ENCODE results near the gene CPNE5. TPM values are rescaled to one million over a fixed set of nuclear protein-coding genes. Genes with fewer than 3 reads are reported as not detected.

CPNE5 gene
- total RNA-seq, 1 donor from 2014 or later: 1.3 TPM

GRCh38 chr6:36742146-36742545 lies 97.1 kb downstream of the CPNE5 start:
- Histone ChIP-seq H3K27ac (no peak overlapping the region), H3K36me3 (no peaks in the 10 kb centered on the region), H3K4me1 (no peaks in the 10 kb centered on the region), H3K4me3 (no peak overlapping the region), H3K27me3 (no peaks in the 10 kb centered on the region), H3K9me3 (no peaks in the 10 kb centered on the region)
- intact Hi-C loops (cut with DNase I): no loop called here
- no peak for TF ChIP-seq CTCF (IDR thresholded peaks at IDR 0.05)
- DNase-seq (ENCODE audit: low spot score in 2 of 2): no peak

- no peaks in the 10 kb centered on the region for H3K36me3 ChIP-seq
- intact Hi-C loops (cut with DNase I): no loop called here
- H3K4me1 ChIP-seq: peaks cover 0 to 3% of the 10 kb centered on the region in 2 donors
- H3K27me3 ChIP-seq: no peaks in the 10 kb centered on the region
- TF ChIP-seq CTCF (IDR thresholded peaks at IDR 0.05): no peak
- no peaks in the 10 kb centered on the region for H3K9me3 ChIP-seq
- DNase-seq (ENCODE audit: low spot score in 2 of 2): no peak
- H3K27ac ChIP-seq: no peak overlapping the region
- H3K4me3 ChIP-seq: no peak overlapping the region
Observed at GRCh38 chr6:36740818-36741179, 98.4 kb downstream of the CPNE5 start.

- intact Hi-C loops (cut with DNase I): no loop called here
- Histone ChIP-seq H3K27ac (no peak overlapping the region), H3K27me3 (no peaks in the 10 kb centered on the region), H3K4me1 (peaks cover 0 to 8% of the 10 kb centered on the region in 2 donors), H3K36me3 (no peaks in the 10 kb centered on the region), H3K4me3 (no peak overlapping the region), H3K9me3 (no peaks in the 10 kb centered on the region)
- no peak for TF ChIP-seq CTCF (IDR thresholded peaks at IDR 0.05)
- DNase-seq (ENCODE audit: low spot score in 2 of 2): no peak
Observed at GRCh38 chr6:36739947-36740817, 99.1 kb downstream of the CPNE5 start.

GRCh38 chr6:36738108-36738507 lies 101.1 kb downstream of the CPNE5 start:
- Histone ChIP-seq H3K27ac (no peak overlapping the region), H3K9me3 (no peaks in the 10 kb centered on the region), H3K4me3 (no peak overlapping the region), H3K36me3 (no peaks in the 10 kb centered on the region), H3K4me1 (peaks cover 3 to 16% of the 10 kb centered on the region in 2 donors), H3K27me3 (no peaks in the 10 kb centered on the region)
- no peak for DNase-seq (ENCODE audit: low spot score in 2 of 2)
- no peak for TF ChIP-seq CTCF (IDR thresholded peaks at IDR 0.05)
- intact Hi-C loops (cut with DNase I): no loop called here

- DNase-seq (ENCODE audit: low spot score in 2 of 2): no peak
- H3K4me3 ChIP-seq: no peak overlapping the region
- no peaks in the 10 kb centered on the region for H3K36me3 ChIP-seq
- intact Hi-C loops (cut with DNase I): no loop called here
- TF ChIP-seq CTCF (IDR thresholded peaks at IDR 0.05): no peak
- H3K27me3 ChIP-seq: no peaks in the 10 kb centered on the region
- peaks cover 3 to 16% of the 10 kb centered on the region in 2 donors for H3K4me1 ChIP-seq
- H3K27ac ChIP-seq: no peak overlapping the region
- H3K9me3 ChIP-seq: no peaks in the 10 kb centered on the region
Observed at GRCh38 chr6:36737043-36737785, 102.0 kb downstream of the CPNE5 start.

Data from ascending aorta (tissue), 2 donors.